NCI-H748 (cell line): Measurements from ENCODE around the gene FAAP20.
A peak's percentile ranks its signal among the peaks of the same experiment; 100 is the strongest.

Experiments used
- DNase-seq: peaks from one replicate; lab custom pipeline; 2025; ENCODE audit not compliant: unreplicated experiment; lab: John Stamatoyannopoulos, UW

The FAAP20 gene

GRCh38 chr1:2230781-2231531, 36.4 kb upstream of the FAAP20 start:
- no peak for DNase-seq

DNA sequence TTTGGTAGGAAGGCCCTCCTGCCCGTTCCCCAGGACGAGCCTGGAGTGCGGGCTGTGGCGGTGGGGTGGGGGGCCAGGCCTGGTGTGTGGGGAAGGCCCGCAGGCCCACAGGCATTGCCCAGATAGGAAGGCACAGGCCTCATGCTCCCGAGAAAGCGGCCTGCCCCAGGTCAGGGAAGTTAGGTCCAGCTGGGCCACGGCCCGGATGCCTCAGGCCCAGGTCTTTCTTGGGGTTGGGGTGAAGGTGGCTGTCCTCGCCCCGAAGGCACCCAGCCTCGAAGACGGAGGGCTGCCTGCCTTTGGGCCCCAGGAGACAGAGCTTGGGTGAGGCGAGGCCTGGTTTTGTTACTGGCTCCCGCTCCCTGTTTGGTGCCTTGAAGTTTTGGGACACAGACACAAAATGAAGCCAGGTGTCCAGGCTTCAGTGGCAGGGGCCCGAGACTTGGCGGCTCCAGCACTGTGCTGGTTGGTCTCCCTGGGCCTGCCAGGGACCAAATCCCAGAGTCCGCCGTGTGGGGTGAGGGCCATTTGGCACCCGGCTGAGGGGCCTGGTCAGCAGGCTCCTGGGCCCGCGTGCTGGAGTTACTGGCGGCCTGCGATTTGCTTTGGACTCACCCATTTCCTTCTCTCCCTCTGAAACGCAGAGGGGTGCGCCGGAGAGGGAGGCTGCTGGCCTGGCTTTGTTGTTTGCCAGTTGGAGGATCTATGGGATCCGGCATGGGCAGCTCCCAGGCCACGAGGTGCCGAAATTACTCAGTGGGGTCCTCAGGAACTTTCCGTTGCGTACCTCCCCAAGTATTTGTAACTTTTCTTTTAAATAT, 35.5 kb upstream of the FAAP20 start:
- DNase-seq, result no peak

- DNase-seq, result peak; percentile 65
Observed at GRCh38 chr1:2229037-2229864, 34.7 kb upstream of the FAAP20 start.

DNA sequence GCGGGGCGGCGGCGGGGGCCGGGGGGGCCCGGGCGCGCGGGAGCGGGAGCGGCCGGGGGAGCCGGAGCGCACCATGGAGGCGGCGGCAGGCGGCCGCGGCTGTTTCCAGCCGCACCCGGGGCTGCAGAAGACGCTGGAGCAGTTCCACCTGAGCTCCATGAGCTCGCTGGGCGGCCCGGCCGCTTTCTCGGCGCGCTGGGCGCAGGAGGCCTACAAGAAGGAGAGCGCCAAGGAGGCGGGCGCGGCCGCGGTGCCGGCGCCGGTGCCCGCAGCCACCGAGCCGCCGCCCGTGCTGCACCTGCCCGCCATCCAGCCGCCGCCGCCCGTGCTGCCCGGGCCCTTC, 34.1 kb upstream of the FAAP20 start:
- DNase-seq, result peak; percentile 45

DNA sequence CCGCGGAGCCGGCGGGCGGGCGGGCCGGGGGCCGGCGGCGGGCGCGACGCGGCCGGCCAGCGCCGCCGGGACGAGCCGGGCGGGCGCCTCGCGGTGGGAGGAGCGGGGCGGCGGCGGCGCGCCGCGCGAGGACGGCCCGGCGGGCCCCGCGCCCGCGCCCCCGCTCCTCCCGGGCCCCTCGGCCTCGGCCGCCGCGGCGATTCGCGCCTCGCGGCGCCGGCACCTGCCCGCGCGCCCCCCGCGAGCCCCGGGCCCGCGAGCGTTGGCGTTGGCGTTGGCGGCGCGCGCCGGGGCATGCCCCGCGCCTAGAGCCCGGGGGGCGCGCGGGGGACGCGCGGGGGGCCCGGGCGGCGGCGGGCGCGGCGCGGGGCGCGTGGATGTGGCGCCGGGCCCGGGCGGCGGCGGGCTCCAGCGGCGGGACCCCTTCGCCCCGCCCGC, 33.6 kb upstream of the FAAP20 start, which contains the start of gene SKI:
Gene SKI (plus strand): TSS at position 163 of the 438 bp plus-strand sequence. CDS start 448 bp downstream, outside the sequence.
- no peak for DNase-seq

DNA sequence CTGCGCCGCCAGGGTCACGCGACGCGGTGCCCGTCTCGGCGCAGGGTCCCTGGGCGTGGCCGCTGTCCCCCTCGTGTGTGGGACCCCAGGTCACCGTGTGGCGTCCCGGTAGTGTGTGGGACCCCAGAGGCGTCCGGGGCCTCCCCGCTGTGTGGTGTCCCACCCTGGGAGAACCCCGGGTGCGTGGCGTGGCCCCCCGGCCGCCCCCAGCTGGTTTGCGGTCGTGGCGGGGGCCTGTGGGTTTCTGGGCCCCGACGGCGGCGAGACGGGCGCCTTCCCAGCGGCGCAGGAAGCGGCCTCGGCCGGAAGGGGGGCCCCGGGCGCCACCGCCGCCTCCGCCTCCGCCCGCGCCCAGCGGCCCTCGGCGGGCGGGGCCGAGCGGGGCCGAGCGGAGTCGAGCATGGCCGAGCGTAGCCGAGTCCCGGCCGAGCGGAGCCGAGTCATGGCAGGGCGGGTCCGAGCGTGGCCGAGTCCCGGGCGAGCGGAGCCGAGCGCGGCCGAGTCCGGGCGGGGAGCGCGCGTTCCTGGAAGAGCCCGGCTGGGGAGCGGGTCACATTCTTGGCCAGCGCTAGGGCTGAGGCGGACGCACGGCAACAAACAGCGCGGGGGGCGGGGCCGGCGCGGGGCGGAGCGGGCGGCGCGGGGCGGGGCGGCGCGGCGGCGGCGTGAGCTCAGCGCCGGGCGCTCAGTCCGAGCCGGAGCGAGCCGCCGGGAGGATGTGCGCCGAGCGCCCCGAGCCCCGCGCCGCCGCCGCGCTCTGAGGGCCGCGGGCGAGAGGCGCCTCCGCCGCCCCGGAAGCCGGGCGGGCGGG, 33.0 kb upstream of the FAAP20 start:
- peak; percentile 92 for DNase-seq

DNA sequence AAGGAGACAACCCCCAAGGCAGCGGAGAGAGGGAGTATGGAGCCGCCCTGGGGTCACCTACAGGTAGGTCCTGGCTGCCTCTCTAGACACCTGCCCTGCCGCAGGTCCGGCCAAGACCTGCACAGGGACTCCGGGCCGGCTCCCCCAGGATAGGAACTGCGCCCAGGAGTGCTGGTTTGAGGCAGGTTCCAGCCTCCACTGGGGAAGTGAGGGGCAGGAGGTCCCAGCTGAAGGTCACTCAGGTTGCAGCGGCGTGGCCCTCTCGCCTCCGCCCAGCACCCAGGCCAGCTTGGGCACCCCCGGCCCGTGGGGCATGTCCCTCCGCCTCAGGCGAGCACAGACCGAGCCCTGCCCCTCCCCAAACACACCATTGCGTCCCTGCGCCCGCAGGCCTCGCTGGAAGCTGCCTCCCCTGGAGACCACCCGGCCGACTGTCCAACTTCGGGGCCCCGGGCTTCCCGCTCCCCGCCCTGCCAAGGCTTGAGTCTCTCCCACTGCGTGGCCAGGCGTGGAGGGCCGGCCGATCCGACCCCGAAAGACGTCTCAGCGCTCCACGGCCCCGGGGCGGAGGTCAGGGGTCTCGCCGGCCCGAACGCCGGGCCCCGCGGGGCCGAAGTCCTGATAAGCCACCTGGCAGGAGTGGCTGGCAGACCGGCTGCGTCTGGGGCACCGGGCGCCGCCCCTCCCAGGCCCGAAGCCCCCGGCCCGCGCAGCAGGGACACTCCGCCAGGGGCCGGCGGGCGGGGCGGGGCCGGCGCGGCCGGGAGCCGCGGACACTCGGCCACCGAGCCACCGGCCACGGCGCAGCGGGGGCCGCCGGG, 32.2 kb upstream of the FAAP20 start:
- DNase-seq, result no peak

GRCh38 chr1:2224631-2225428, 30.3 kb upstream of the FAAP20 start:
- DNase-seq, result no peak

- DNase-seq, result no peak
Observed at GRCh38 chr1:2224170-2224584, 29.6 kb upstream of the FAAP20 start.

- DNase-seq, result no peak
Observed at GRCh38 chr1:2221271-2221670, 26.7 kb upstream of the FAAP20 start.

DNA sequence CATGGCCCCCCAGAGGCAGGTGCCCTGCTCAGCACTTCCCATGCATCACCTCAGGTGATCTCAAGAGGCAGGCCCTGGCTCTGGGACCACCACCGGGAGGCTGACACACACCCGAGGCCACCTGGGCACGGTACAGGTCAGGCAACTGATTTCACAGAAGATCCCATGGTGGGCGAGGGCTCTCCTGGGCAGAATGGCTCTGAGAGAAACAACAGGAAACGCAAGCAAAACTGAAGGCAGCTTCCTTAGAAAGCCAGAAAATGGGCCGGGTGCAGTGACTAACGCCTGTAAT, 22.1 kb upstream of the FAAP20 start:
- no peak for DNase-seq

- no peak for DNase-seq
Observed at GRCh38 chr1:2215909-2216766, 21.6 kb upstream of the FAAP20 start.

GRCh38 chr1:2215329-2215728, 20.8 kb upstream of the FAAP20 start:
- DNase-seq, result no peak

- DNase-seq, result no peak
Observed at GRCh38 chr1:2214541-2215241, 20.1 kb upstream of the FAAP20 start.

- no peak for DNase-seq
Observed at GRCh38 chr1:2213576-2214505, 19.3 kb upstream of the FAAP20 start.
